NCI-H2196 (cell line): Measurements from ENCODE around the gene MAPK10.

ENCODE experiments used
- DNase-seq: peaks from one replicate; lab custom pipeline; 2025; ENCODE audit not compliant: unreplicated experiment; lab: John Stamatoyannopoulos, UW

Gene MAPK10

DNA sequence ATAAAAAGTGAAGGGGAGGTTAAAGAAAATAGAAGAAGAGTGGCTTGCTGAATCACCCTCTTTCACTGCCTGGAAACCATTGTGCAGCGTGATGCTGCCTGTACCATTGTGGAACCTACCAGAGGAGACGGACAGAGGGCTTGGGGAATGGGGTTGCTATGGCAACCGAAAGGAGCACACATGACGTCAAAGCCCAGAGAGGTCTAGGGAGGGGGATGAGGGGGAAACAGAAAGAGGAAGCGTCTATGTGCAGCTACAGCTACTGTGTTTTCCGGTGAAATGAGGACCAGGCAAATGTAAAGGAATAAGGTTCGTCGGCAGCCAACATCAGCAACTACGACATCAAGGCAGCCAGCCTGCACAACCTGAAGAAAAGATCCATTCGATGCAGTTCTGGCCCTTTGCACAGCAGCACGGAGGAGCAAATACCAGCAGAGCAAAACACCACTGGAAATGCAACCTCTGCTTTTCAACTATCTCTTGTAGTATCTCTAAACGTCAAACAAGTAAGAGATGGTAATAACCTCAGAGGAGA lies at the start of gene MAPK10:
TSS of gene MAPK10 (minus strand) at position 110 of the 535 bp plus-strand sequence.
- DNase-seq = peak; percentile 43

GRCh38 chr4:86403575-86403974 lies 43.7 kb upstream of the MAPK10 start:
- DNase-seq = no peak

- DNase-seq = no peak
These were observed 42.0 kb upstream of the MAPK10 start for GRCh38 chr4:86401826-86402225.

DNA sequence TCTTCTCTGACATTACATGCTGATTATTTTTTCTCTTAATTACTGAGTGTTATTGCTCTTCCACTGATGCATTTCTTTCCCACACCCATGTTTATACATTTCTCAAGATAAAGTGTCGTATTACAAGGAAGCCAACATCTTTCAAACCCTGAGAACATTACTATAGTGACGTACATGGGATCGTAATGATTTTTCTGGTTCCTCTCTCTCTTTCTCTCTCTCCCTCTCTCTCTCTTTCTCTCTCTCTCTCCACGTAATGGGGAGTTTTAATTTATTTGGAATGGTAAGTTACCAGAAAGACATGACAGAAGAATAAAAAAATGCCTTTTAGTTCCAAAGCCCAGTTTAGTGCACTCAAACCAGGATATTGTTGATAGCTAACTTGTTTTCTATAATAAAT lies 40.4 kb upstream of the MAPK10 start:
- DNase-seq = no peak

DNA sequence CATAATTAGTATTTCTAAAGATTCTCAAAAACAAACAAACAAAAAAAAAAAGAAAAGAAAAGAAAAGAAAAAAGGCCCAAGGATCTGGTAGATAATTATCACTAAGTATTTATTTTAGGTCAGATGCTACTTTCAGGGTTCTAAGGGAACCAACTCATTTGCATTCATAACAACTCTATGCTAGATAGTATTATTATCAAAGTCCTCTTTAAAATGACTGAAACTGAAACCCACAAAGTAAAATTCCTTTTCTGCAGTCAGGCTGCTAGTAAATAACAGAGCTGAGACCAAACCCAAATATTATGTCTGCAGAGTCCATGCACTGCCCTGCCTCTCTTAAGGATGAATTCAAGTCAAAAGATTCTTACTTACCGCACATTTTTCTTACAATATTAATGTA lies 38.3 kb upstream of the MAPK10 start:
- DNase-seq = no peak

GRCh38 chr4:86393749-86394148 lies 33.9 kb upstream of the MAPK10 start:
- DNase-seq = no peak

DNA sequence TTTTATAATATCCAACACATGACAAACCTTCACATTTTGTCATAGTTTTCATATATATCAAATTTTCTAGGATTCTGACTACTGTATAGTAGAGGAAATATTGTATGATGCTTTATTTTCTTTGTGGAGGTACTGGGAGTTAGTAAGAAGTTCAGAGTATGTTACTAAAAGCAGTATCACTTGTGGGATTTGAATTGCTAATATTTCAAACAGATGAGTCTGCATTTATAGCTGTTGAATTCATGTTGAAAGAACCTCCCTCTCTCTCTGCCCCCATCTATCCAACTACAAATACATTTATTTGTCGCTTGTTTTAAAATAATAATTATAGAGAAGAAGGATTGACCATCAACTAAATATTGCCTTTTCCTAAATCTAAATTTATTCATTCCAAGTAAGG lies 29.8 kb upstream of the MAPK10 start:
- no peak for DNase-seq

GRCh38 chr4:86388252-86388651 lies 28.4 kb upstream of the MAPK10 start:
- no peak for DNase-seq

DNA sequence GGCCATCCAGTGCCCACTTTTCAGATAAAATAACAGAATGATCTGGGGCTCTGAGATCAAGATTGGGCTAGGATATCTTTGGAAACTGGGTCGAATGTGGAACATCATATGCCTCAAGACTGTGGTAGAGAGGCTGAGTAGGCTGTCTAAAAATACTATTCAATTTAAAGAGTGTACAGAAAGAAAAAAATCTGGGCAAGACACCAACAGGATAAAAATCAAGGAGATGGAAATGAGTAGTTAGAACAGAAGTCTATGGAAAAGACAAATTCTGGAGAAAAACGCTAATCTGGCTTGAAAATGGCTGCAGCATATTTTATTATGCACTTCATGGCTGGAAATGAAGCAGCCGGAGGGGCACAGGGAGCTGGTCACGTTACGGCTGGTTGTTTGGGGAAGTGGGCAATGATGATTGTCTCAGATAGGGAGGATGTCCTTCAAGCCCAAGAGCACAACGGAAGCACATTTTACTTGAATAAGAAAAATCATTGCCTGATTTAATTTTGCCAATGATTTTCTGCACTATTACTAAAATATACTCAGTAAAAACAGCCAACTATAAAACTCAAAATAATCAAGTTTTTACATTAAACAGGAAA lies 27.1 kb upstream of the MAPK10 start:
- no peak for DNase-seq

DNA sequence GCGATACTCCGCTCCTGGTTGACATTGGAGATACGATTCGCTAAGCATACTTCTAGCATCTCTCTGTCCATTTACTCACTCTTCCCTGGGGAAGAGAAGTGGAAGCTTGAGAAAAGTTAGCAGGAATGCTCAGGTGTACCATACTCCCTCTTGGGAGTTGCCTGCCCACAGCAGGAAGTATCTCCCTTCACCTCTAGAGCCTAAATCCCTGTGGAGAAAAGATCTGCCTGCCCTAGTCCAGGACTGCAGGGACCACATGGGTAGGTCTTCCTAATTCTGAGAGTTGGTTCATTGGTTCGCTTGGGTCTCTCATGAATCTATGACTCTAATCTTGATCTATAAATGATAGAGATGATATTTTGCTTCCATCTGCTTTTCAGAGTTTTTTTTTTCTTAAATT lies 26.3 kb upstream of the MAPK10 start:
- no peak for DNase-seq

DNA sequence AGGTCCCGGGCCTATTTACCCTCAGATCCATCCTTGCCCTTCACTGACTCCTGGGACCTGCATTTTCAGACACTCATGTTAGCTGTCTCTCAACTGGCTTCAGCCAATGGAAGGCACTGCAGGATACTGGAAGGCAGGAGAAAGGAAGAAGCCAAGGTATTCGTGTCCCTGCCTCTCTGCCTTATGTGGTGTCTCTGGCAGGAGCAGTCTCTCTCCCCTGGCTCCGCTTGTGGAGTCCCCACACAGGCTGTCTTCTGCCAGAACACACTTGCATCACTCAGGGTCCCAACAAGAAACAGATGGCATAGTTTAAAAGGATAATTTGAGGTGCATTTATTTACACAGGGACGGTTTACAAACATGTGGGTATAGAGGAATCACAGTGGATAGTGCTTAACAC lies 21.6 kb upstream of the MAPK10 start:
- no peak for DNase-seq

DNA sequence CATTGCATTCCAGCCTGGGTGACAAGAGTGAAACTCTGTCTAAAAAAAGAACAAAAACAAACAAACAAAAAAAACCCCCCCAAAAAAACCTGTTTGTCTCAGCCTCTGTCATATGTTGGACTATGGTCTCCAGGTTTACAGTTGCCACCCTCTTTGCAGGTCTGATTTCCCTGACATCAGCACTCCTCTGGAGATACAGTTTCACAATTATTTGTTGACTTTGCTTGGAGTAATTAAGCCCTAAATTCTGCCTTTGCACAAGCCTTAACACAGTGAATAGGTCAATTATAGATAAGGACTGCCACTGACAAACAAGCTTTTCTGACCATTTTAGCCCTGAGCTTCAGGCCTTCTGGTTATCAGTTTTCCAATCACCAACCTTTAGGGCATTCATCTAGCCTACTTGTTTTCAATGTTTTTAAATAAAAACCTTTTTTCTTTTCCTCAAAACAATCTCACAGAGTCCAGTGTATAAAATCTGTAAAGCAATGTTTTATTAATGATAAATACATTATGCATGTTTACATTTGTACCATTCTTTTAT lies 20.4 kb upstream of the MAPK10 start:
- no peak for DNase-seq

DNA sequence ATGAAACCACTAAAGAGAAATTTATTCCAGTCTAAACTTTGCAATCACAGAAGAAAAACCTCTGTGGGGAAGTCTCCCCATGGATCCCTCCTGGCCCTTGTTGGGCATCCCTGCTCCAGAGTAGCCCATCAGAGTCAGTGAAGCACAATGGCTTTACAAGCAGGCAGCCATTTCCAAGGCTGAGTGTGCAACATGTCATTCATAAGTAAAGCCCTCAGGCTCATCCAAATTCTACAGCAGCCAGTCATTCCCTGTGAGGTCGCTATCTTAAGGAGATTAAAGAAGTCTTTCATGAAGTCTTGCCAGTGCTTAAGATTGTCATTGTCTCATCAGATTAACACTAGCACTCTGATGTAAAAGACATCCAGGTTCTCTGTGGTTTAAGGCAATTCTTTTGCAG lies 17.0 kb upstream of the MAPK10 start:
- DNase-seq = no peak

DNA sequence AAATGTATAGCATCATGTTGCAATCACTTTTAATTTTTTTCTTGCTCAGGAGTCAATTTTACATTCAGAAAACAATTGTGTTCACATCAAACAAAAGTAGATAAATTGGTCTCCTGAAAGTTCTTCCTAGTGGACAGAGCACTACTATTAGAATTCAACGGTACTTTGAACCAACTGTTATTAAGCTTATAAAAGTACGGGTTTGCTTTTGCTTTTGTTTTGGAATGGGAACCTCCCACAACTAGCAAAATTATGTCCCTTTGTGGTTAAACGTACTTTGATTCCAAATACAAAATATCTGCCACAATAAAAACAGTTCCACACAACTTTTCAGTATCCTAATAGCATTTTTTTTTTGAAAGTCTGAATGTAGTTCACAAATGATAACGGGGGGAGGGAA lies 8.6 kb upstream of the MAPK10 start:
- no peak for DNase-seq

DNA sequence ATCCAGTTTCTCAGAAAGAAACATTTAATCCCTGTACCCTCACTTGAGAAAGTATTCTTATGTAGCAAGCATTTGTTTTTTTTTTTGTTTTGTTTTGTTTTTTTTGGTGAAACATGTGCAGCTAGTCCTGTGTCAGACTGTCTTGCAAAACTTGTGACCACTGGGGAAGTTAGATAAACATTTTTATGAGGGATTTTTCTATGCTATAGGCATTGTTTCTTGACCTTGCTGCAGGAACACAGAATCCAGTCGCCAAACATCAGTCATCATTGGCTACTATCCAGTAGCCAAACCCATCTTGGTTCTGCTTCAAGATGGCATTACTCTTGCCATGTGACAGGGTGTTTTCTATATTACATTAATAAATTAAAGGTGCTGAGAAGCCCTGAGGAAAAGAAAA lies 7.7 kb upstream of the MAPK10 start:
- DNase-seq = no peak

- no peak for DNase-seq
These were observed 7.1 kb upstream of the MAPK10 start for GRCh38 chr4:86366920-86367319.

- no peak for DNase-seq
These were observed 2.7 kb upstream of the MAPK10 start for GRCh38 chr4:86362510-86362909.

GRCh38 chr4:86358257-86358656 lies 1.6 kb downstream of the MAPK10 start:
- DNase-seq = no peak

DNA sequence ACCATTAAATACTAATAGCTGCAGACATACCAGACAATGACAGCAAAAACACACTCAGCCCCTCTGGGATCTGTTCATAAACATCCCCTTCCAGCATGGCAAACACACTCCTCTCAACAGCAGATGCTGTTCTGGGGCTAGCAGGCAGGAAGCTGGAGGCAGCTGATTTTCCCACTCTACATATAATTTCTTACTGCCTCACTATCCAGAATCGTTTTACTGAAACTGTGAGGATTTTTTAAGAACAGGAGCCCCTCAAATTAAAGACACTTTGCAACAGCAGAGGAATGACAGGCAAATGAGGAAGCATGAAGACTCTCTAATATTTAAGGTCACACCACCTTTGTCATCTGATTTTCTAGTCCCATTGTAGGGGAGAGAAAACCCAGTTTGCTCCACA lies 2.2 kb downstream of the MAPK10 start:
- no peak for DNase-seq

DNA sequence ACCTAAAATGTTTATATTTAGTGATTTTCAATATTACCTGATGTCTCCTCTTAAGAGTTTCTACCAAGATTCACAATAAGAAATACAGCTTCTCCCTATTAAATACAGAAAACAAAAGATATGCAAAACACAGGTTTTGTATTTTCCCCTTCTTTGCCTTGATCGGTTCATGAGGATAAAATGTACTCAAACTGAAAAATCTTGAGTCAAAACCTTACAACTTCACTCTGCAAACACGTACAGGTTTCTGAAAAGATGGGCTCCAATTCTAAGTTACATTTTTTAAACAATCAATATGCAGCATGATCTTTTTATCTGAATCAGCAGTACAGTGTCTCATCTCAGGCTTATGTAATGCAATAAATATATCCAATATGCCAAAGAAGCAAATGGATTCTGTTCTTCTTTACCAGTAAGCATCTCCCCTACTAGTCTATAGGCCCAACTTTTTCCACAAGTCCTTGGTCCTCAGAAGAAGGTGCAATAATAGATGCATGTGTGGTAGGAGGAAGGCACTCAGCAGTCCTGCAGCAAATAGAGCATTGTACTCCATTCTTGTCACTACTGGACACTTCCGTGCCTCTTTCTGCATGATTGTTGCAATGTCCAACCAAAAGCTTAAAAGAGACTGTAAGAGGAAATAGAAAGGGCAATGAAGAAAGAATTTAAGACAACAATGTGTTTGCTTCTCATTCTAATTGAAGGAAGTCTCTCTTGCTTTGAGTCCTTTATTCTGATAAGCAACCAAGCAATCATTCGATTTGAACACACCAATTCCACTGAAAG lies 3.2 kb downstream of the MAPK10 start:
- DNase-seq = no peak

GRCh38 chr4:86354390-86354789 lies 5.5 kb downstream of the MAPK10 start:
- no peak for DNase-seq

DNA sequence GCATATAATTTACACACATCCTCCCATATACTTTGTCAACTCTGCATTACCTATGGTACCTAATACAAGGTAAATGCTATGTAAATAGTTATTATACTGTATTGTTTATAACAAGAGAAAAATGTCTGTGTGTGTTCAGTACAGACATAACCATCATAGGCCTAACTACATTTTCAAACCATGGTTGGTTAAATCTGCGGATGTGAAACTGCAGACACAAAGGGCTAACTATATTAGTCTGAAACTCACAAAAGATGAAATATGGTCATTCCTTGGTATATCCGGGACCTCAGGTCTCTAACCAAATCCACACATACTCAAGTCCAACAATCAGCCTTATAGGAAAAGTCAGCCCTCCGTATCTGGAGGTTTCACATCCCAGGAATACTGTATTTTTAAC lies 13.5 kb downstream of the MAPK10 start:
- no peak for DNase-seq
